22Rv1 (cell line): ENCODE data around the gene ZNF678.

Source experiments
- H3K27ac ChIP-seq: fragments of 450-650 bp; 2 replicates; pipeline ENCODE4 v1.5.1; 2017
- ZFX ChIP-seq: fragments of 450-650 bp; IDR thresholded peaks from 2 replicates; pipeline ENCODE4 v1.6.1; 2017; ENCODE audit warnings: antibody characterized with exemption, borderline replicate concordance
- TF ChIP-seq, protein P1 (sequence below): fragments of 450-650 bp; IDR thresholded peaks from 2 replicates; pipeline ENCODE4 v1.5.1; 2017; ENCODE audit warnings: mild to moderate bottlenecking

ZNF678 gene

DNA sequence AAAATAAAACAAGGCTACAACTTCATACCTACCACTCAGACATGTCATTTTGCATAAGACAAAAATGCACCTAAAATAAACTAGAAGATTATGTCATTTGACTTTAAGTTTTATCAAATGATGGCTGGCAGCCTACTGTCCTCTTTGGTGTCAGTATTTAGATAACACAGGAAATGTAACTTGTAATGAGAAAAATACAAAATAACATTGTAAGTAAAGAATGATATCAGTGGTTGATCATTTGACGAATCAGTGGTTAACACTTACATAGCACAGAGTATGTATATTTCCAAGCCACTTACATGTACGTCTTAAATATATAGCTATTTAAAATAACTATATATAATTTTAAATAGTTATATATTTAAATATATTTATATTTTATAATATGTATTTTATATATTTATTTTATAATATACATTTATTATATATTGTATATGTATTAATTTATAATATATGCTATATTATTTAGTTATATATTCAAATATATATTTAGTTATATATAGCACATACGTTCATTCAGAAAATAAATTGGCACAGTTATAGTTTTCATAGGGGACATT, 44.1 kb downstream of the ZNF678 start:
- H3K27ac ChIP-seq, result no peak overlapping the region
- TF ChIP-seq ZFX, result no peak
- TF ChIP-seq, protein P1, sequence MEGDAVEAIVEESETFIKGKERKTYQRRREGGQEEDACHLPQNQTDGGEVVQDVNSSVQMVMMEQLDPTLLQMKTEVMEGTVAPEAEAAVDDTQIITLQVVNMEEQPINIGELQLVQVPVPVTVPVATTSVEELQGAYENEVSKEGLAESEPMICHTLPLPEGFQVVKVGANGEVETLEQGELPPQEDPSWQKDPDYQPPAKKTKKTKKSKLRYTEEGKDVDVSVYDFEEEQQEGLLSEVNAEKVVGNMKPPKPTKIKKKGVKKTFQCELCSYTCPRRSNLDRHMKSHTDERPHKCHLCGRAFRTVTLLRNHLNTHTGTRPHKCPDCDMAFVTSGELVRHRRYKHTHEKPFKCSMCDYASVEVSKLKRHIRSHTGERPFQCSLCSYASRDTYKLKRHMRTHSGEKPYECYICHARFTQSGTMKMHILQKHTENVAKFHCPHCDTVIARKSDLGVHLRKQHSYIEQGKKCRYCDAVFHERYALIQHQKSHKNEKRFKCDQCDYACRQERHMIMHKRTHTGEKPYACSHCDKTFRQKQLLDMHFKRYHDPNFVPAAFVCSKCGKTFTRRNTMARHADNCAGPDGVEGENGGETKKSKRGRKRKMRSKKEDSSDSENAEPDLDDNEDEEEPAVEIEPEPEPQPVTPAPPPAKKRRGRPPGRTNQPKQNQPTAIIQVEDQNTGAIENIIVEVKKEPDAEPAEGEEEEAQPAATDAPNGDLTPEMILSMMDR, result no peak

DNA sequence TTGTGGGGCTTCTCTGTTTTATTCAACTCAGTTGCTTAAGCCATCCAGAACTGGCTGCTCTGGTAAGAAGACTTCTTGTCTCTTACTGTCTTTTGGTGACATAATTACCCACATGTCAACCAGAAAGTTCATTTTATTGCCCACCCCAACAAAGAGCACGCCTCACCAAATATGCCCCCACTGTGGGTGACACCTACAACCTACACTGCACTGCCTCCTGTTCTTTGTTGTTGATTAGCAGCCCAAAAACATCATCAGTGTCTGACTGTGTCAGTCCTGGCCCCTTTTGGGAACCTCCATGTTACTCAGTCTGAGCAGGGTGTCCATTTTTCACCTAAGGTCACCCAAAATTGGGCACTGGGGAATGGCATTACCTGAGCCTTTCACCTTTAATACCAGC, 49.3 kb downstream of the ZNF678 start:
- no peak overlapping the region for H3K27ac ChIP-seq
- TF ChIP-seq, protein P1, result no peak
- TF ChIP-seq ZFX, result no peak

DNA sequence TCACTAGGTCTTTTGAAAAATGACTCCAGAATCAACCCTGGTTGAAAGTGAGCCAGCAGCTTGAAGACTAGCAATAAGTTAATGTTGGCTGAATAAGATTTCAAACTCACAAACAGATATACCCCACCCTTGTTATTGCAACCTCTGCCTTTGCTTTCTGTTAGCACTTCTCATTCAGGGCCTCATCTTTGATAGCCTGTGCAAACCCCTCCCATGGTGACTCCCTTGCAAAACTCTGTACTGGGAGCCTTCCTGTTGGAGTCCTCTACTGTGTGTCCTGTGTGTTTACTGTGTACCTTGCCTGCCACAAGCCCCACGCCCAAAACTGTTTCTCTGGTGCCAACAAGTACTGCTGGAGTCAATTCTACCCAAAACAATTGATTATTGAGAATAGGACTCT, 50.2 kb downstream of the ZNF678 start:
- no peak overlapping the region for H3K27ac ChIP-seq
- TF ChIP-seq, protein P1, result no peak

DNA sequence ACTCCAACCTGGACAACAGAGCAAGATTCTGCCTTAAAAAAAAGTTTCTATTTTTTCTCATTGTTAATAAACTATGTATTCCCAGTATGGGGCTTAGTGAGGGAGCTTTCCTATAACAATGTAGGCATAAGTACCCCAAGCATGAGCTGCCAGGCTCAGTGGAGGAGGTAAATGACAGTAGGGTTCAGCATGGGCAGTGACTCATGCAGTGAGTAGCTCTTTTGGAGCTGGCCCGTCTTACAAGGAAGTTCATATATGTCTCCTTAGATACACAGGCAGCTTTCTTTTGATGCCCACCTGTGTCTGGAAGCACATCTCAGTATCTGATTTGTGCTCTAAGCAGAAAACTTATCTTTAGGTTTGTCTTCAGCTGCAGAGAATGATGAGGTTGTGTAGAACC, 57.9 kb downstream of the ZNF678 start:
- no peak overlapping the region for H3K27ac ChIP-seq
- no peak for TF ChIP-seq ZFX
- TF ChIP-seq, protein P1, result no peak

DNA sequence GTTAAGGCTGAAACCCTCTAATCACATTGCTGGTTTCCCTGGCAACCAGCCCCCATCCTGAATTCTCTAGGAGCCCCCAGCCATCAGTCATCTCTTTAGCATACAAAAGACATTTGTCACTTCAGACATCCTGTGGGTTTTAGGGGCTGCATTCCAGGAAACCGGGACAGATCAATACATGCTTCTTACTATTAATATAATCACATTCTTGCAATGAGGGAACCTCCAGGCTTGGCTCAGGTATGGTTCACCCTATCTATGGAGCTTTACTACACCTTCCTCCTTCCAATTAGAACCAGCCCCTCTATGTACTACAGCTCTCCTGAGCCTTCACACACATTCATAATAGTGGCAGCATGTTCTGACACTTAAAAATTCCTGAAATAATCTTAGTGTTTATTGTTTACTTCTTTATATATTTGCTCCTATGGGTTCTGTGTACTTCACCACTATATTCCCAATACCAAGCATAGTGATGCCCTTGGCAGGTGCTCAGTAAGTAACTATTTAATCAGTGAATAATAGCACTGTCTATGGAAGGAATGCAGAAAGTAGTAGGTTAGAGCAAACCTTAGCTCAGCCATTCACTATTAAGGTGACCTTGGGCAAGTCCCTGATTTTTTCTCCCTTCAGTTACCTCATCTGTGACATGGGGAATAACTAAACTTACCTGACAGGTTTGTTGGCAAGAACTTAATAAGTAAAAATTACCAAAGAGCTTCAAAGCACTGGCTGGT, 59.6 kb downstream of the ZNF678 start:
- TF ChIP-seq, protein P1, result no peak
- TF ChIP-seq ZFX, result no peak

DNA sequence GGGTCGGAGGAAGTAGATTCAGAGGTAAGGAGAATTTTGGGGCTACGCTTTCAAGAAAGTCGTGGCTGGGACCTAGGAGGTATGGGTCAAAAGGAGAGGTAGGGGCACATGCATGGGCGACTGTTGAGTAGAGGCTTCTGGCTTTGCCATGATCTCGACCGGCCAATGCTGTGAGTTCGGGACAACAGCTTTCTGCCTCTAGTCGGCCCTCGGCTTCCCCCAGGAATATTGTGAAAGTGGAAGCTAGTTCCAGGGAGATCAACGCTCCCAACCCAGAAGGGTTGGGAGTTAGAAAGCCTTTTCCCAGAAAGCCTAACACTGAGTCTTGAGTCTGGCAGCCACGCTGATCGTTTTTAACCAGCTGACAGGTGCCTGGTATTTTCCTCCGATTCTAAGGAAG, 69.0 kb downstream of the ZNF678 start:
- H3K27ac ChIP-seq, result no peak overlapping the region
- TF ChIP-seq ZFX, result no peak
- TF ChIP-seq, protein P1, result no peak

More for the DNA sequence above, 59.6 kb downstream of the ZNF678 start:
- H3K27ac ChIP-seq, result no peak overlapping the region

DNA sequence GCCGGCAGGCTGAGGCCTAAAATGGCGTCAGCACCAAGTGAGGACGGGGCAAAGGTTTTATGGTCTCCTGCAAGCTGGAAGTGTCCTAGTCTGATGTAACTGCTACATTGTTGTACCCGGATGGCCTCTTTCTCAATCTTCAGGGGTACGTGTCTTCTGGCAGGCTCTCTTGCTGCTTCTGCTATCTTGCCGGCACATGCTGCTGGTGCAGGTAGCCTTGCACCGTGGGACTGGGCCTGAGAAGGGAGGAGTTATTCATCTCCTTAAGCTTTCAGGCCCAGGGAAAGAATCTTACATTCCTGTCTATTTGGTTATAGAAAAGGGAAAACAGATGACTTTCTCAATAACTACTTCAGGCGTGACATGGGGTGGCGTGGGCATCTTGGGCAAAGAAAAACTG, 72.2 kb downstream of the ZNF678 start:
- TF ChIP-seq, protein P1, result no peak
- no peak for TF ChIP-seq ZFX

More for the DNA sequence above, 72.2 kb downstream of the ZNF678 start:
- no peak overlapping the region for H3K27ac ChIP-seq
